Adrenal gland (tissue), 12 donors: Measurements from ENCODE around the gene TSHZ2. TPM values are rescaled to one million over a fixed set of nuclear protein-coding genes. Genes with fewer than 3 reads are reported as not detected.

Experiments used
- DNase-seq, 7 donors: peaks; one replicate each; pipeline ENCODE4 v3.0.0-alpha.2; 2019 to 2020
- H3K27ac ChIP-seq, 5 donors: fragments of 200-600 bp; sonication (generic) in 4 of 5; 1 replicate in 3 of 5; 2 replicates in 2 of 5; pipeline versions ENCODE4 v1.5.1 to v1.8.0; 2016 to 2020; ENCODE audit warnings: mild to moderate bottlenecking in 1 of 5
- H3K27me3 ChIP-seq: fragments of 200-600 bp; 2 replicates; pipeline ENCODE4 v1.8.0; 2021
- H3K36me3 ChIP-seq, 2 donors: fragments of 200-600 bp; replicated peaks in 1 of 2; 1 replicate in 1 of 2; 2 replicates in 1 of 2; pipeline versions ENCODE4 v1.5.1 to v1.8.0; 2018 to 2022
- H3K4me1 ChIP-seq, 2 donors: fragments of 200-600 bp; replicated peaks in 1 of 2; 1 replicate in 1 of 2; 2 replicates in 1 of 2; pipeline versions ENCODE4 v1.5.1 to v1.8.0; 2018 to 2021
- H3K4me3 ChIP-seq, 4 donors: fragments of 200-600 bp; sonication (generic) in 3 of 4; one replicate each; pipeline ENCODE4 v1.5.1; 2016 to 2018
- H3K9me3 ChIP-seq, 3 donors: fragments of 200-600 bp; sonication (generic) in 1 of 3; replicated peaks in 1 of 3; 1 replicate in 2 of 3; 2 replicates in 1 of 3; pipeline versions ENCODE4 v1.5.1 to v1.8.0; 2016 to 2021
- CTCF ChIP-seq, 6 experiments: fragments of 450-650 bp in 4 of 6; fragments of 200-600 bp in 2 of 6; sonication (generic) in 1 of 6; IDR thresholded peaks; 1 replicate in 5 of 6; 2 replicates in 1 of 6; pipeline versions ENCODE4 v1.5.1 to v1.8.0; 2016 to 2021; ENCODE audit warnings: antibody characterized with exemption in 6 of 6, mild to moderate bottlenecking in 2 of 6, moderate library complexity in 1 of 6
- WGBS, 4 donors: extraction: QIAGEN DNeasy Blood & Tissue Kit in 2 of 4; methylation state at CpG; one replicate each; pipeline versions ENCODE4 v1.1.5 to v1.1.7; 2013 to 2017; 5-methylcytosine and 5-hydroxymethylcytosine counted together
- intact Hi-C, 2 donors: fragments of 100-400 bp; cut with DNase I; formaldehyde crosslinking; loops; one replicate each; pipeline versions ENCODE4 v1.14.1 to v1.15.0; 2022 to 2023
- polyA plus RNA-seq, 3 donors: library from polyadenylated mRNA; stranded (reverse); fragments of 200-250 nt in 2 of 3; fragments of 350-450 nt in 1 of 3; fragmentation: Illumina TruSeq in 1 of 3; extraction: RNeasy Lipid Tissue Mini Kit (QIAGEN cat#74804) in 1 of 3; gene quantifications; one replicate each; pipeline ENCODE4 v1.2.3, GENCODE V29; 2013 to 2014
- small RNA-seq, 2 donors: library from RNA; depleted of rRNA; stranded (forward); fragments of <200 nt; gene quantifications; one replicate each; pipeline ENCODE3, GENCODE V24; 2016
- total RNA-seq, 9 donors: library from RNA; depleted of rRNA in 4 of 9; stranded (reverse); fragments of >200 nt in 4 of 9; fragments of 120-200 nt in 1 of 9; fragmentation: NEBNext Ultra II Directional in 1 of 9; extraction: Animal tissue kit (Norgen Biotek cat#: 25700) in 1 of 9; gene quantifications; one replicate each; pipeline versions ENCODE4 v1.1.0 to v1.2.4, GENCODE V29; 2013 to 2023
- donor health status: healthy with polysubstance abuse.
- donor health status: Bipolar disorder and iron deficiency.
- donor health status: DM: yes; HTN: yes; CAD: no.
- donor health status: DM: no; HTN: no; CAD: no.
- donor health status: DM: no; HTN: no; CAD: no.
- donor health status: DM: yes; HTN: yes; CAD: no.

TSHZ2 gene
- total and polyA plus RNA-seq, 12 donors = 20.5 to 87.1 (median 52.4) TPM

- 39 to 63% (median 48%) methylated on average over 4 of the region's 4 CpGs for WGBS, 4 donors
- Histone ChIP-seq H3K4me1 (no peaks in the 10 kb centered on the region), H3K36me3 (no peaks in the 10 kb centered on the region), H3K9me3 (no peaks in the 10 kb centered on the region), H3K4me3 (no peak overlapping the region), H3K27ac (no peak overlapping the region), H3K27me3 (no peaks in the 10 kb centered on the region)
- no peak for TF ChIP-seq CTCF (IDR thresholded peaks at IDR 0.05)
- DNase-seq = no peak
- intact Hi-C loops = no loop called here
These were observed 567.4 kb downstream of the TSHZ2 start for GRCh38 chr20:53539516-53539915.

Small RNA genes lying within 50 kb of the gene (small RNA-seq; reads per million reads assigned to genes)
- gene RF00019 = 0 reads per million in 2 donors
